H9 (cell line): Measurements from ENCODE around the gene CDKL5. TPM values are rescaled to one million over a fixed set of nuclear protein-coding genes. Genes with fewer than 3 reads are reported as not detected.

ENCODE experiments used
- DNase-seq: peaks from one replicate; pipeline ENCODE4 v3.0.0-alpha.2; 2017
- H2AFZ ChIP-seq: one replicate; pipeline ENCODE4 v1.6.1; 2013; ENCODE audit warnings: mild to moderate bottlenecking, low read length, control low read depth, moderate library complexity
- H2AK5ac ChIP-seq: 2 replicates; pipeline ENCODE4 v1.6.1; 2013; ENCODE audit warnings: low read length, control low read depth, mixed read lengths; ENCODE audit not compliant: insufficient read length
- H2BK120ac ChIP-seq: one replicate; pipeline ENCODE4 v1.6.1; 2013; ENCODE audit warnings: low read depth, mild to moderate bottlenecking, low read length, control low read depth, inconsistent platforms; ENCODE audit not compliant: poor library complexity, severe bottlenecking
- H2BK12ac ChIP-seq: 2 replicates; pipeline ENCODE4 v1.6.1; 2013; ENCODE audit warnings: low read length, control low read depth, mixed read lengths, low read depth; ENCODE audit not compliant: insufficient read length
- H2BK15ac ChIP-seq: 2 replicates; pipeline ENCODE4 v1.6.1; 2013; ENCODE audit warnings: low read depth, low read length, control low read depth
- H2BK20ac ChIP-seq: one replicate; pipeline ENCODE4 v1.6.1; 2013; ENCODE audit warnings: low read depth, mild to moderate bottlenecking, low read length, control low read depth, inconsistent platforms; ENCODE audit not compliant: poor library complexity, severe bottlenecking
- H2BK5ac ChIP-seq: 2 replicates; pipeline ENCODE4 v1.6.1; 2013; ENCODE audit warnings: low read length, control low read depth, mixed read lengths; ENCODE audit not compliant: insufficient read length
- H3K14ac ChIP-seq: 2 replicates; pipeline ENCODE4 v1.6.1; 2013; ENCODE audit warnings: low read length, control low read depth; ENCODE audit not compliant: insufficient read depth
- H3K18ac ChIP-seq: 2 replicates; pipeline ENCODE4 v1.6.1; 2013; ENCODE audit warnings: low read depth, mild to moderate bottlenecking, mixed read lengths, low read length, control low read depth; ENCODE audit not compliant: insufficient read length
- H3K23ac ChIP-seq: 2 replicates; pipeline ENCODE4 v1.6.1; 2013; ENCODE audit warnings: low read length, control low read depth, mixed read lengths, low read depth; ENCODE audit not compliant: insufficient read length
- H3K23me2 ChIP-seq: 2 replicates; pipeline ENCODE4 v1.6.1; 2013; ENCODE audit warnings: low read depth, mild to moderate bottlenecking, mixed read lengths, low read length, control low read depth; ENCODE audit not compliant: insufficient read length, poor library complexity, severe bottlenecking
- H3K27ac ChIP-seq: 2 replicates; pipeline ENCODE4 v1.5.1; 2013; ENCODE audit warnings: low read length, control low read depth, mixed read lengths, low read depth; ENCODE audit not compliant: insufficient read length
- H3K27me3 ChIP-seq: 2 replicates; pipeline ENCODE4 v1.6.1; 2013; ENCODE audit warnings: low read length, control low read depth, inconsistent platforms; ENCODE audit not compliant: insufficient read depth
- H3K4ac ChIP-seq: 2 replicates; pipeline ENCODE4 v1.6.1; 2013; ENCODE audit warnings: low read depth, mild to moderate bottlenecking, control low read depth, inconsistent platforms, low read length, moderate library complexity
- H3K4me1 ChIP-seq: 2 replicates; pipeline ENCODE4 v1.6.1; 2013; ENCODE audit warnings: low read length, control low read depth, inconsistent platforms; ENCODE audit not compliant: insufficient read depth
- H3K4me2 ChIP-seq: 2 replicates; pipeline ENCODE4 v1.6.1; 2013; ENCODE audit warnings: low read length, control low read depth, mixed read lengths; ENCODE audit not compliant: insufficient read length, insufficient read depth
- H3K56ac ChIP-seq: 2 replicates; pipeline ENCODE4 v1.6.1; 2013; ENCODE audit warnings: low read depth, mild to moderate bottlenecking, mixed read lengths, low read length, control low read depth; ENCODE audit not compliant: insufficient read length
- H3K79me1 ChIP-seq: 2 replicates; pipeline ENCODE4 v1.6.1; 2013; ENCODE audit warnings: low read depth, mild to moderate bottlenecking, moderate library complexity, low read length, control low read depth, inconsistent platforms; ENCODE audit not compliant: insufficient read depth, poor library complexity, severe bottlenecking
- H3K79me2 ChIP-seq: 2 replicates; pipeline ENCODE4 v1.6.1; 2013; ENCODE audit warnings: low read length, control low read depth, inconsistent platforms; ENCODE audit not compliant: insufficient read depth
- H3K9ac ChIP-seq: 2 replicates; pipeline ENCODE4 v1.6.1; 2013; ENCODE audit warnings: low read length, control low read depth, mixed read lengths; ENCODE audit not compliant: insufficient read length; ENCODE audit errors: extremely low read depth
- H3K9me3 ChIP-seq: one replicate; pipeline ENCODE4 v1.6.1; 2013; ENCODE audit warnings: low read depth, low read length, inconsistent platforms; ENCODE audit not compliant: control insufficient read depth
- H3T11ph ChIP-seq: one replicate; pipeline ENCODE4 v1.6.1; 2013; ENCODE audit warnings: mild to moderate bottlenecking, low read length, control low read depth, inconsistent platforms
- H4K20me1 ChIP-seq: one replicate; pipeline ENCODE4 v1.6.1; 2013; ENCODE audit not compliant: control insufficient read depth, insufficient read length, insufficient read depth
- H4K5ac ChIP-seq: 2 replicates; pipeline ENCODE4 v1.6.1; 2013; ENCODE audit warnings: low read depth, mild to moderate bottlenecking, mixed read lengths, low read length, control low read depth; ENCODE audit not compliant: insufficient read length
- H4K8ac ChIP-seq: replicated peaks from 2 replicates; pipeline ENCODE4 v1.6.1; 2013; ENCODE audit warnings: low read length, control low read depth, mixed read lengths, low read depth; ENCODE audit not compliant: insufficient read length
- H4K91ac ChIP-seq: 2 replicates; pipeline ENCODE4 v1.6.1; 2013; ENCODE audit warnings: low read depth, mild to moderate bottlenecking, moderate library complexity, mixed read lengths, low read length, control low read depth; ENCODE audit not compliant: insufficient read length
- H3K27ac Mint-ChIP-seq, 3 experiments: 2 replicates in 2 of 3; 3 replicates in 1 of 3; pipeline ENCODE4 v1.8.0; 2020 to 2021; ENCODE audit warnings: mixed read lengths in 3 of 3, mild to moderate bottlenecking in 1 of 3, moderate library complexity in 1 of 3
- H3K27me3 Mint-ChIP-seq: 2 replicates; pipeline ENCODE4 v1.8.0; 2021; ENCODE audit warnings: low read depth, mild to moderate bottlenecking, moderate library complexity, mixed read lengths
- H3K36me3 Mint-ChIP-seq, 3 experiments: 2 replicates in 2 of 3; 3 replicates in 1 of 3; pipeline ENCODE4 v1.8.0; 2020 to 2021; ENCODE audit warnings: low read depth in 3 of 3, mixed read lengths in 3 of 3; ENCODE audit not compliant: insufficient read depth in 1 of 3
- H3K4me1 Mint-ChIP-seq, 2 experiments: 2 replicates each; pipeline ENCODE4 v1.8.0; 2020; ENCODE audit warnings: mixed read lengths in 2 of 2
- H3K4me3 Mint-ChIP-seq, 2 experiments: 2 replicates in 1 of 2; 3 replicates in 1 of 2; pipeline ENCODE4 v1.8.0; 2020 to 2021; ENCODE audit warnings: mild to moderate bottlenecking in 2 of 2, mixed read lengths in 2 of 2, moderate library complexity in 1 of 2
- H3K9me3 Mint-ChIP-seq, 2 experiments: 2 replicates in 1 of 2; 3 replicates in 1 of 2; pipeline ENCODE4 v1.8.0; 2020; ENCODE audit warnings: mild to moderate bottlenecking in 2 of 2, mixed read lengths in 2 of 2, moderate library complexity in 1 of 2
- CTCF ChIP-seq: fragments of 200-600 bp; sonication (generic); conservative IDR thresholded peaks from 3 replicates; pipeline ENCODE4 v1.8.0; 2021; ENCODE audit warnings: antibody characterized with exemption, mild to moderate bottlenecking
- WGBS: extraction: QIAGEN DNeasy Blood & Tissue Kit; methylation state at CpG from one replicate; pipeline ENCODE4 v1.1.7; 2013; ENCODE audit warnings: missing lambda C conversion rate, low lambda C conversion rate, mixed read lengths; ENCODE audit not compliant: insufficient read length; ENCODE audit errors: extremely low coverage; 5-methylcytosine and 5-hydroxymethylcytosine counted together
- total RNA-seq: library from RNA; stranded (reverse); gene quantifications from 2 replicates; pipeline ENCODE4 v1.2.1, GENCODE V29; 2021

The CDKL5 gene
- total RNA-seq, 1 experiment from 2014 or later: 19.5 TPM

GRCh38 chrX:18596096-18596495, 170.7 kb downstream of the CDKL5 start:
- Histone ChIP-seq H4K20me1 (no peaks in the 10 kb centered on the region), H2BK20ac (no peak overlapping the region), H4K8ac (no peak overlapping the region), H3K4me1 (no peaks in the 10 kb centered on the region), H3K9ac (no peak overlapping the region), H2AFZ (no peak overlapping the region), H2BK15ac (no peak overlapping the region), H2BK120ac (no peak overlapping the region), H2BK5ac (no peak overlapping the region), H3K18ac (no peak overlapping the region), H3K56ac (no peak overlapping the region), H3K79me2 (no peaks in the 10 kb centered on the region; the same call in 1 of the 2 replicates), H3K4ac (no peak overlapping the region), H3K27ac (no peak overlapping the region), H3T11ph (no peak overlapping the region), H3K23ac (no peak overlapping the region), H3K14ac (no peak overlapping the region), H2BK12ac (no peak overlapping the region), H3K4me2 (no peak overlapping the region), H3K27me3 (no peaks in the 10 kb centered on the region), H4K91ac (no peak overlapping the region), H4K5ac (no peak overlapping the region), H3K9me3 (peaks cover 41% of the 10 kb centered on the region), H2AK5ac (no peak overlapping the region), H3K23me2 (no peaks in the 10 kb centered on the region), H3K79me1 (no peaks in the 10 kb centered on the region)
- Mint-ChIP-seq H3K36me3 (peaks cover 8 to 32% (median 16%) of the 10 kb centered on the region in 3 experiments; a peak in 6 of 7 replicates), H3K4me1 (no peaks in the 10 kb centered on the region), H3K27me3 (no peaks in the 10 kb centered on the region), H3K27ac (no peak overlapping the region), H3K4me3 (no peak overlapping the region), H3K9me3 (peaks cover 49 to 50% of the 10 kb centered on the region in 2 experiments)
- no CpG with 5 or more reads among the region's 4 CpGs for WGBS
- no peak for TF ChIP-seq CTCF
- DNase-seq: no peak
